ENCODE results near the gene RAB4A. TPM values are rescaled to one million over a fixed set of nuclear protein-coding genes. Genes with fewer than 3 reads are reported as not detected.

The RAB4A gene
- total and polyA plus RNA-seq, 2 of the 13 experiments (the other 11 are each of a cell fraction or from before 2014, with no cell fraction given), result 56.0 to 80.1 TPM

DNA sequence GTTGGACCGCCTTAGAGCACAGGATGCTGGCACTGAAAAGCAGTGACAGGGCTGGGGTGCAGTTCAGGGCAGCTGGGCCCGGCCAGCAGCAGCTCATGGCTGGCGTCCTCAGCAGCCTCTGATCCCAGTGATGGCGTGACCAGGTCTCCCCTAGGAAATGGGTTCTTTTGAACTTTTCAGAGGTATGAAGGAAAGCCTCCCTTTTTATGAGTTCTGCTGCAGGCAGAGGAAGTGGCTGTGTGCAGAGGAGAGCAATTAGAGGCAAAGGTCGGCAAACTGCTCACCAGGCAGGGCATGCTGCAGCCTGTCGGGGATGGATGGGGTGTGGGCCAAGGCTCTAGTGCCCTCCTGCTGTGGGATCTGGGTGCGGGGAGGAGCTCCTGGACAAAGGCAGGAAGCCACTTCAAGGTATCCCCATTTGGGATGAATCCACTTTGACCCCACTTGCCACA is 45.6 kb upstream of the RAB4A start (continued):
- no peak for TF ChIP-seq FOXA1 (IDR thresholded peaks at IDR 0.05)
- peak; percentile 34; the same call in 1 of the 2 replicates for TF ChIP-seq FOXA1 (CRISPR knock-in tag; IDR thresholded peaks at IDR 0.05)
- no peak for TF ChIP-seq KAT8 (CRISPR knock-in tag; IDR thresholded peaks at IDR 0.05)
- TF ChIP-seq, protein P1, sequence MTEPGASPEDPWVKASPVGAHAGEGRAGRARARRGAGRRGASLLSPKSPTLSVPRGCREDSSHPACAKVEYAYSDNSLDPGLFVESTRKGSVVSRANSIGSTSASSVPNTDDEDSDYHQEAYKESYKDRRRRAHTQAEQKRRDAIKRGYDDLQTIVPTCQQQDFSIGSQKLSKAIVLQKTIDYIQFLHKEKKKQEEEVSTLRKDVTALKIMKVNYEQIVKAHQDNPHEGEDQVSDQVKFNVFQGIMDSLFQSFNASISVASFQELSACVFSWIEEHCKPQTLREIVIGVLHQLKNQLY (CRISPR knock-in tag; IDR thresholded peaks at IDR 0.05), result no peak
- TF ChIP-seq ZSCAN9 (CRISPR knock-in tag; IDR thresholded peaks at IDR 0.05; ENCODE audit: borderline replicate concordance), result no peak
- TF ChIP-seq MIXL1 (CRISPR knock-in tag; IDR thresholded peaks at IDR 0.05), result peak; percentile 86
- TF ChIP-seq NFYC (CRISPR knock-in tag; IDR thresholded peaks at IDR 0.05), result no peak
- TF ChIP-seq CEBPG (CRISPR knock-in tag; IDR thresholded peaks at IDR 0.05), result peak; percentile 16; the same call in 1 of the 2 replicates
- TF ChIP-seq, protein P2, sequence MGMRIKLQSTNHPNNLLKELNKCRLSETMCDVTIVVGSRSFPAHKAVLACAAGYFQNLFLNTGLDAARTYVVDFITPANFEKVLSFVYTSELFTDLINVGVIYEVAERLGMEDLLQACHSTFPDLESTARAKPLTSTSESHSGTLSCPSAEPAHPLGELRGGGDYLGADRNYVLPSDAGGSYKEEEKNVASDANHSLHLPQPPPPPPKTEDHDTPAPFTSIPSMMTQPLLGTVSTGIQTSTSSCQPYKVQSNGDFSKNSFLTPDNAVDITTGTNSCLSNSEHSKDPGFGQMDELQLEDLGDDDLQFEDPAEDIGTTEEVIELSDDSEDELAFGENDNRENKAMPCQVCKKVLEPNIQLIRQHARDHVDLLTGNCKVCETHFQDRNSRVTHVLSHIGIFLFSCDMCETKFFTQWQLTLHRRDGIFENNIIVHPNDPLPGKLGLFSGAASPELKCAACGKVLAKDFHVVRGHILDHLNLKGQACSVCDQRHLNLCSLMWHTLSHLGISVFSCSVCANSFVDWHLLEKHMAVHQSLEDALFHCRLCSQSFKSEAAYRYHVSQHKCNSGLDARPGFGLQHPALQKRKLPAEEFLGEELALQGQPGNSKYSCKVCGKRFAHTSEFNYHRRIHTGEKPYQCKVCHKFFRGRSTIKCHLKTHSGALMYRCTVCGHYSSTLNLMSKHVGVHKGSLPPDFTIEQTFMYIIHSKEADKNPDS (CRISPR knock-in tag; IDR thresholded peaks at IDR 0.05), result no peak
- TF ChIP-seq GABPA (IDR thresholded peaks at IDR 0.05; ENCODE audit: low read depth, low read length), result no peak
- peak; percentile 33; the same call in 1 of the 2 replicates for TF ChIP-seq GABPA (CRISPR knock-in tag; IDR thresholded peaks at IDR 0.05; ENCODE audit: low read depth)
- no peak for TF ChIP-seq SCMH1 (CRISPR knock-in tag; IDR thresholded peaks at IDR 0.05; ENCODE audit: borderline replicate concordance)
- peak; percentile 33 for TF ChIP-seq TEAD3 (CRISPR knock-in tag; optimal IDR thresholded peaks at IDR 0.05; ENCODE audit: borderline replicate concordance)
- no peak for TF ChIP-seq SOX13 (IDR thresholded peaks at IDR 0.05)
- peak in 1 of 2 experiments; percentile 13; a peak in 1 of 4 replicates for TF ChIP-seq SOX13 (CRISPR knock-in tag; conservative IDR thresholded peaks at IDR 0.05 in 1 of 2, IDR thresholded peaks at IDR 0.05 in 1 of 2)
- TF ChIP-seq ZNF570 (CRISPR knock-in tag; IDR thresholded peaks at IDR 0.05; ENCODE audit: borderline replicate concordance), result no peak
- no peak for TF ChIP-seq HOXD1 (CRISPR knock-in tag; IDR thresholded peaks at IDR 0.05)
- TF ChIP-seq IRF2 (CRISPR knock-in tag; IDR thresholded peaks at IDR 0.05), result 0 out of 2 replicates have a peak, but pooled peaks have one; percentile 12
- TF ChIP-seq ZNF232 (CRISPR knock-in tag; IDR thresholded peaks at IDR 0.05; ENCODE audit: borderline replicate concordance), result 0 out of 2 replicates have a peak, but pooled peaks have one; percentile 29
- 0 out of 4 replicates have a peak, but pooled peaks of 1 of the 2 experiments have one; percentile 7 for TF ChIP-seq NR2F1 (CRISPR knock-in tag; IDR thresholded peaks at IDR 0.05)
- peak; percentile 83 for TF ChIP-seq RXRB (CRISPR knock-in tag; IDR thresholded peaks at IDR 0.05; ENCODE audit: borderline replicate concordance)
- TF ChIP-seq, protein P3, sequence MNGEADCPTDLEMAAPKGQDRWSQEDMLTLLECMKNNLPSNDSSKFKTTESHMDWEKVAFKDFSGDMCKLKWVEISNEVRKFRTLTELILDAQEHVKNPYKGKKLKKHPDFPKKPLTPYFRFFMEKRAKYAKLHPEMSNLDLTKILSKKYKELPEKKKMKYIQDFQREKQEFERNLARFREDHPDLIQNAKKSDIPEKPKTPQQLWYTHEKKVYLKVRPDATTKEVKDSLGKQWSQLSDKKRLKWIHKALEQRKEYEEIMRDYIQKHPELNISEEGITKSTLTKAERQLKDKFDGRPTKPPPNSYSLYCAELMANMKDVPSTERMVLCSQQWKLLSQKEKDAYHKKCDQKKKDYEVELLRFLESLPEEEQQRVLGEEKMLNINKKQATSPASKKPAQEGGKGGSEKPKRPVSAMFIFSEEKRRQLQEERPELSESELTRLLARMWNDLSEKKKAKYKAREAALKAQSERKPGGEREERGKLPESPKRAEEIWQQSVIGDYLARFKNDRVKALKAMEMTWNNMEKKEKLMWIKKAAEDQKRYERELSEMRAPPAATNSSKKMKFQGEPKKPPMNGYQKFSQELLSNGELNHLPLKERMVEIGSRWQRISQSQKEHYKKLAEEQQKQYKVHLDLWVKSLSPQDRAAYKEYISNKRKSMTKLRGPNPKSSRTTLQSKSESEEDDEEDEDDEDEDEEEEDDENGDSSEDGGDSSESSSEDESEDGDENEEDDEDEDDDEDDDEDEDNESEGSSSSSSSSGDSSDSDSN (CRISPR knock-in tag; IDR thresholded peaks at IDR 0.05), result peak; percentile 33; the same call in 1 of the 2 replicates
- 0 out of 2 replicates have a peak, but pooled peaks have one; percentile 57 for TF ChIP-seq ZNF556 (CRISPR knock-in tag; IDR thresholded peaks at IDR 0.05; ENCODE audit: borderline replicate concordance)
- 0 out of 2 replicates have a peak, but pooled peaks have one; percentile 26 for TF ChIP-seq ZNF792 (CRISPR knock-in tag; IDR thresholded peaks at IDR 0.05)
- no peak for TF ChIP-seq RELA (CRISPR knock-in tag; IDR thresholded peaks at IDR 0.05)
- no peak for TF ChIP-seq MED8 (CRISPR knock-in tag; IDR thresholded peaks at IDR 0.05; ENCODE audit: insufficient replicate concordance)
- peak; percentile 73 for TF ChIP-seq MEF2D (CRISPR knock-in tag; IDR thresholded peaks at IDR 0.05)

Measured in HepG2 (cell line).